NCI-H2227 (cell line): ENCODE measurements around the gene TMEM221.

ENCODE experiments used
- DNase-seq: peaks from one replicate; lab custom pipeline; 2025; ENCODE audit not compliant: unreplicated experiment; lab: John Stamatoyannopoulos, UW

Gene TMEM221

DNA sequence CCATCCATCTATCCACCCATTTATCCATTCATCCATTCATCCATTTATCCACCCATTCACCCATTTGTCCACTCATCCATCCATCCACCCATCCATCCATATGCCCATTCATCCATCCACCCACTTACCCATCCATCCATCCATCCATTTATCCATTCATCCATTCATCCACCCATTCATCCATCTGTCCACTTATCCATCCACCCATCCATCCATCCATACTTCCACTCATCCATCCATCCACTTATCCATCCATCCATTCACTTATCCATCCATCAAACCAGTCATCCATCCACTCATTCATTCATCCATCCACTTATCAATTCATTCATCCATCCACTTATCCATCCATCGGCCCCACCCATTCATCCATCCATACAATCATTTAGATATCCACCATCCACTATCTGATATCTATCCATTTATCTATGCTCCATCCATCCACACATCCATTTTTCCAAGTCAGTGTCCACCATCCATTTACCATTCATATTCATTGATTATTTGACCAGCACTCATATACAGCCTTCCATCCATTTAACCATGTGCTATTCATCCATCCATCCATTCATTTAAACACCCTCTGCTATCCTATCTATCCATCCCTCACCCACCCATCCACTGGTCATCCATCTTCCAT, 2.8 kb downstream of the TMEM221 start:
- no peak for DNase-seq

DNA sequence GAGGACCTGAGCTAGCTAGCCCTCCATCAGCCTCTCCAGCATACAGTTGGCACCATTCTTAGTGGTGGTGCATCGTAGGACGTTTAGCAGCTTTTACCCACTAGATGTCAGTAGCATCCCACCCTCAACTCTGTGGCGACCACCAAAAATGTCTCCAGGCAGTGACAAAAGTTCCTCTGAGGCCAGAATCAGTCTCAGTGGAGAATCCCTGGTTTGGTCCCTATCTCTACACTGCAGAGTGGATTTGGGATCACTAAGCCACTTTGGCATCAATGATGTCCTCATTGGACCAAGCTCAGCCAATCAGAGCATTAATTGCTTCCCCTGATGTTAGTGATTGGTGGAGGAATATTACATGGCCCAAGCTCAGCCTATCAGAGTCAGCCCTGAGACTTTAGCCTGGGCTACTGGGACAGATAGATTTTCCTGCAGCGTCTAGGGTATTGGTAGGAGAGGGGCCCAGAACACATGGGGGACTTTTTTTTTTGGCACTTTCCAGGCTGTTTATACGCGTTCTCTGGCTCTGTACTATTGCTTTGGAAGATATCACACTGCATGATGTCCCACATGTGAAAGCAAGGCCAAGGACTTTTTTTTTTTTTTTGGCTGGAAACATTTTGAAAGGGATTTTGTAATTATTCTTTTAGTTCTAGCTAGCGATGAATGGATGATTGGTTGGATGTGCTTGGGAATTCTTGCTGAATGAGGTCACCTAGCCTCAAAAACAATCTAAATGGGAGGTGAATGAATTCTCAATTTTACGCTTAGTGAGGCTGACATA, 7.0 kb downstream of the TMEM221 start:
- DNase-seq: no peak

DNA sequence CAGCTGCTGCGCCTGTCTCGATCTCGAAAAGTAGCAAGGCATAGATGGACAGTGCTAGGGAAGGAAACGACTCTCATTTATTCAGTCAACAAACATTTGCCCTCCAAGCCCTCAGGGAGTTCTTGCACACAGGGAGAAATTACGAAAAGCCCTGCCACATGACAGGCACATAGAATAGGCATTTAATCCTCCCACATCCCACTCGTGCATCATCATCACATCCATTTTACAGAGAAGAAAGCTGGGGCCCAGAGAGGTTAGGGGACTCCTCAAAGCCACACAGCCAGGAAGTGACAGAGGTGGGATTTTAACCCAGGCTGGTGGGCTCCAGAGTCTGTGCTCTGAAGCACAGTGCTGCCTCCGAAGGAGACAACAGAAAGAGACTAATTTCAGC, 11.6 kb downstream of the TMEM221 start:
- DNase-seq: no peak

DNA sequence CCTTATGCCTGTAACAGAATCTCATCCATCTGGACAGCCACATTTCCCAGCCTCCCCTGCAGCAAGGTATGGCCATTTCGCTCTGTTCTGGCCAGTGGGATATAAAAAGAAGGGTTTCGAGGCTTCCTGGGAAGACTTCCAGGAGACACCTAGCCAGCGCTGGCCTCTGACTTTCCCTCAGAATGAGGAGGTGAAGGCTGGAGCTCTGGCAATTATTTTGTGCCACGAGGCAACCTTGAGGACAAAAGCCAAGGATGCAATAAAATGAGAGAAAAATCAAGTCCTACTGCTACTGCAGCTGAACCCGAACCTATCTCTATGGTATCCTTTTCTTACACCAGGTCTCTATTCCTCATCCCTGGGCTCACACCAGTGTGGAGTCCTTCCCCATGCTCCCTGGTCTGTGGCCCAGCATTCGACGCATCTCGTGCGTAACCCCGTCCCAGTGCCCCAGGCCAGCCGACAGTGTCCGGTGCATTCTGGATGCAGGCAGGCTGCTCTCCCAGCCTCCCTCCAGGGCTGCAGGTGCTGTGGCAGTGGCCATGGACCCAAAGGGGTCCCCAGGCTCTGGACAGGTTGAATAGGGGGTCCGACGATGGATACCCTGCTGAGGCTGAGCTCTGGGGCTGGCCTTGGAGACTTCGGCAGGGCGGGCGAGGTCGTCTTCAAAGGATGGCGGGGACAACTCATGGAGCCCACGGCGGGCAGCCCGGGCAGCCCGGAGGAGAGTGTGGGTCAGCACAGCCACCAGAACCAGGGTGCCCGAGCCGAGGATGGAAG, 12.2 kb downstream of the TMEM221 start:
- no peak for DNase-seq

DNA sequence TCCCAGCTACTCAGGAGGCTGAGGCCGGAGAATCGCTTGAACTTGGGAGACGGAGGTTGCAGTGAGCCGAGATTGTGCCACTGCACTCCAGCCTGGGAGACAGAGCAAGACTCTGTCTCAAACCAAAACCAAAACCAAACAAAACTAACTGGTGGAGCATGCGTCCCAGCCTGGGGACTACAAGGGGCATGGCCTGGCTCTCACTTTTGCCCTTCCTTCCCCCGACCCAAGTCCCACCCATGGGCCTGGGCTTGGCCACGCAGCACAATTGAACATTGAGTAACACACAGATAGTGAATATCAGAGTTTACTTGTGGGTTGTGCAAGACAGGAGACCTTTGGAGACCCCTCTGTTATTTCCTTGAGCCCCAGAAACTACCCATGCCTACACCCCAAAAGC, 13.2 kb downstream of the TMEM221 start:
- DNase-seq: no peak

DNA sequence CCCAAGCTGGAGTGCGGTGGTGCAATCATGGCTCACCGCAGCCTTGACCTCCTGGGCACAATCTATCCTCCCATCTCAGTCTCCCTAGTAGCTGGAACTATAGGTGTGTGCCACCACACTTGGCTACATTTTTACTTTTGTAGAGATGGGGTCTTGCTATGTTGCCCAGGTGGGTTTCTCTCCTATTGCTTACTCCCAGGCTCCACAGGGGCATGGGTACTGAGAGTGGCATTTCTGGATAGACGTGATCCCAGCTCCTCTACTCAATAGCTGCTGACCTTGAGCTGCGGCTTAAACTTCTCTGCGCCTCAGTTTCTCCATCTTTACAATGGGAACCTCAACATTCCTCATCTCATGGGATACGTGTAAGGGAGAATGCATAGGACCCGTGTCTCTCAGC, 17.1 kb downstream of the TMEM221 start:
- DNase-seq: no peak

DNA sequence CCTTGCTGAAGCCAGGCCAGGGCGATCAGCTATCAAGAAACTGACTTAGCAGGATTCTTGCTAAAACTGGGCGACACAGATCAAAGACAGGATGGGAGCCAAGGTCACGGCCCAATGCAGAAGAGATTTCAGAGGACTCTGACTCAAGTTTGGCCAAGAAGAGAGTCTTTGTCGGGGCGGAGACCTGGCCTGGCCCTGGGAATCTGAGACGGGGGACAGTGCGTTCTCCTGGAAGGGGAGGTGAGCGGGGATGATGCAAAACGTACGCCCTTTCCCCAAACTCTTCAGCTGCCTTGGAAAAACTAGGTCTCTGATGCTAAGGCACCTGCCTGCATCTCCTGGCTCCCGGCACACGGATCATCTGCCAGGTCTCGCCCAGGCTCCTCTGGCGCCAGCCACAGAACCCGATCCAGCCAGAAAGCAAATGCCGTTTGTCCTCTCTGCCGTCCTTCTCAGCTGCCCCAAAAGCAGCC, 18.8 kb downstream of the TMEM221 start:
- DNase-seq: no peak

DNA sequence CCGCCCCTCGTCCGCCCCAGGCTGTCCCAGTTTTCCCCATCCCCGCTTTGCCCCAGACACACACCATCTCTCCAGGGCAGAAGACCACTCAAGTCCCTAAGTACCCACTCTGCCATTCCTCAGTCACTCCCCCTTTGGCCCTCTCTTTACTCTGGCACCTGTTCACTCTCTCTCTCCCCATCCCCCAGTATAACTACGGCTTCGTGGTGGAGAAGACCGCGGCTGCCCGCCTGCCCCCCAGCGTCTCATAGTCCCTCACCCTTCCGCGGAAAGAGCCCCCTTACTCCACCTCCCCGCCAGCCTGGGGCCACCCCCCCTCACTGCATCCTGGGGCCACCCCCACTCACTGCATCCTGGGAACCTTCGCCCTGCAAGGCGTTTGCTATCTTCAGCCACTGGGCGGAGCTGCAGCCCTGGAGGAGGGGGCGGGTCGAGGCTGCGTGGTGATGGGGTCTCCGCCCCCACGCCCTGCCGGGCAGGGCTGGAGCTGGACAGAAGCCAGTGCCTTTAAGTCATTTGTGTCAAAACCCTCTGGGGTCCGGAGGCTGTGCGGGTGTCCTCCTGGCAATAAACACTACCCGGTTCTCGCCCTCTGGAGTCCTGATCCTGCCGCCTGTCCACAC, 23.6 kb downstream of the TMEM221 start:
- peak; percentile 84 for DNase-seq

DNA sequence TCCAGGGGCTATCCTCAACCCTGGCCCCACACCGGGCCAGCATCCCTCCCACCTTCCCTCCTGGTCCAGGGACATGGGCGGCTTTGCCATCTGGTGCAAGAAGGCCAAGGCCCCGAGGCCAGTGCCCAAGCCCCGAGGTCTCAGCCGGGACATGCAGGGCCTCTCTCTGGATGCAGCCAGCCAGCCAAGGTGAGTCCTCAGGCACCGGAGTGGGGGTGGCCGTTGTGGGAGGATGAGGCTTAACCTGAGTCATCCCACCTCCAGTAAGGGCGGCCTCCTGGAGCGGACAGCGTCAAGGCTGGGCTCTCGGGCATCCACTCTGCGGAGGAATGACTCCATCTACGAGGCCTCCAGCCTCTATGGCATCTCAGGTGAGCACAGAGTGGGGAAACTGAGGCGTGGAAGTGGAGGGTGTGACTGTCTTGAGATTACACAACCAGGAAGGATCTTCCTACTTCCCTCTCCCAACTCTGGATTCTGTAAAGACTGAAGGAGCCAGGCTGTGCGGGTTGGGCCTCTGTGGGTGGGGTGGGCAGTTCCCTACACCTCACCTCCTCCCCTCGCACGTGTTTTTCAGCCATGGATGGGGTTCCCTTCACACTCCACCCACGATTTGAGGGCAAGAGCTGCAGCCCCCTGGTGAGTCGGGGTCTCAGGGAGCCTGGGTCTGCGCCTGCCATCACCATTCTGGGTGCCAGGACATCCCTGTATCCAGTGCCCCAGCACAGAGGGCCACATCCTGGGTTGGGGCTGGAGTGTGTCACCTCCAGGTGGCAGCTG, 24.8 kb downstream of the TMEM221 start:
- no peak for DNase-seq

DNA sequence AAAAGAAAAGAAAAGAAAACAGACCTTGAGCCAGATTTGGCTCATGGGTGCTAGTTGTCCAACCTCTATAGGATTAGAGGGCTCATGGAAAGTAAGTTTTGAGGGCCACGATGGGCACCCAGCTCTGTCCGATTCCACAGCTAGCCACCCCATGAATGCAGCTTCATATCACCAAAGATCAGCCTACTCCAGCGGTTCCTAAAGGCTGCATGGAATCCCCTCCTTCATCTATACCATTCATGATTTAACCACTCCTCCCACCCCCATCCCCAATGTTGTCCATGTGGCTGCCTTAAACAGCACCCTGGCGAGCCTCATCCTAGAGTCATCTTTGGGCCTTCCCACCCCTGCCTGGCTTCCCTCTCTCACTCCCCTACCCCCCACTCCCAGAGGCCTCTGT, 26.5 kb downstream of the TMEM221 start:
- DNase-seq: no peak

DNA sequence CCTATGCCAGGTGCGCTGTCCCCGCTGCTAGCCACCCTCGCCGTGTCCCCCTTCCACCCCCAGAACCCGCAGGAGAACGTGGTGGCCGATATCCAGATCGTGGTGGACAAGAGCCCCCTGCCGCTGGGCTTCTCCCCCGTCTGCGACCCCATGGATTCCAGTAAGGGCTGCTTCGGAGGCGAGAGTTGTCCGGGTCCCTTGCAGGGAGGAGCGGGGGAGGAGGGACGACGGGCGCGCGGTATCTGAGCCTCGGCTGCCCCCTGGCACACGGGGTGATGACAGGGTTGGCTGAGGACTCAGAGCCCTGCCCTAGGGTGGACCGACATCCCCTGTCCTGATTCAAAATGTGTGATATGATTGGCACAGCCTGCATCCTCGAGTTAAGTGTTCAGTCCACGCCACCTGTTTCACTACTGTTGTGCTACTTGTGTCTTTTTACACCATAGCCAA, 28.0 kb downstream of the TMEM221 start:
- DNase-seq: peak; percentile 39

DNA sequence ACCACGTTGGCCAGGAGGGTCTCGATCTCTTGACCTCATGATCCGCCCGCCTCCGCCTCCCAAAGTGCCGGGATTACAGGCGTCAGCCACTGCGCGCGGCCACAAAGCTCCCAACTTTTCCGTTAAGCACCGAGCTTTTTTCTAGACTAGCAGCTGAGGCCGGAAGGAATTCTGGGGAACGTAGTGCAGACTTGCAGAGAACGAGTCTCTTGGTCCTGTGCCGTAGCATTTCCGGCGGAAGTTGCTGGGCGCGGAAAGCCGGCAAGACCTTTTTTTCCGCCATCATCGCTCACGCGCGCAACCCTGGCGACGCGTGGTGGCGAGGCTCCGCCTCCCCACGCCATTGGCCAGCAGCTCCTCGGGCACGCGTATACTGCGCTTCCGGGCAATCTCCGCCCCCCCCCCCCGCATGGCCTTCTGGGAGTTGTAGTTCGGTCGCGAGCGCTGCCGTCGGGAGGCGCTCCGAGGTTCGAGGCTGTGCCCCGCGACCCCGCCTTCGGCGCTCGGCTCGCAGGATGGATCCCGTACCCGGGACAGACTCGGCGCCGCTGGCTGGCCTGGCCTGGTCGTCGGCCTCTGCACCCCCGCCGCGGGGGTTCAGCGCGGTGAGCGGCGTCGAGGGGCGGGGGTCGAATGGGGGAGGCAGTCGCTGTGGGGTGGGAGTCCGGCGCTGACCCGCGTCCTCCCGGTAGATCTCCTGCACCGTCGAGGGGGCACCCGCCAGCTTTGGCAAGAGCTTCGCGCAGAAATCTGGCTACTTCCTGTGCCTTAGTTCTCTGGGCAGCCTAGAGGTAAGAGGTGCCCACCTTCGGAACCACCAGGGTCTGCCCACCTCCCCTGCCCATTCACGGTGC, 28.6 kb downstream of the TMEM221 start, which contains the start of gene MVB12A:
Gene MVB12A, plus strand, starts transcription at position 427 of the 854 bp plus-strand sequence. Its CDS starts 89 bp downstream, at position 516.
- peak; percentile 97 for DNase-seq

DNA sequence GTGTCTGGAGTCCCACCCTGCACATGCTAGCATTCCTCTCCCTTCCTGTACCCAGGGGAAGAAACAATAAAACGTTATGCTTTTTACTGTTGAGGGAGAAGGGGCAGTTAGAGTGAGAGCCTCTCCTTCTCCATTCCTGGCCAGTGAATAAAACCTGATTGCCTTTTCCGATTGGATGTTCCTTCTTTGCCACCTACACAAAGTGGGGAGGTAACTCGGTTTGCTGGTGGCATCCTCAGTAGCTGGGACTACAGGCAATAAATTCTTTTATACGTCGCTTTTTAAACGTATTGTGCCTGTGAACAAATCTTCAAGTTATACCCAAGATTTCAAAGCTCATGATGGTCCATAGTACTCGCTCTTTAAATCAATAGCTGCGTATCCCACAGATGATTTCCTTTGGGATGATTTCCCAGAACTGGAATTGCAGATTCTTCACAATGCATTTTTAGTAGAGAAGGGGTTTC, 29.3 kb downstream of the TMEM221 start:
- DNase-seq: peak; percentile 30

DNA sequence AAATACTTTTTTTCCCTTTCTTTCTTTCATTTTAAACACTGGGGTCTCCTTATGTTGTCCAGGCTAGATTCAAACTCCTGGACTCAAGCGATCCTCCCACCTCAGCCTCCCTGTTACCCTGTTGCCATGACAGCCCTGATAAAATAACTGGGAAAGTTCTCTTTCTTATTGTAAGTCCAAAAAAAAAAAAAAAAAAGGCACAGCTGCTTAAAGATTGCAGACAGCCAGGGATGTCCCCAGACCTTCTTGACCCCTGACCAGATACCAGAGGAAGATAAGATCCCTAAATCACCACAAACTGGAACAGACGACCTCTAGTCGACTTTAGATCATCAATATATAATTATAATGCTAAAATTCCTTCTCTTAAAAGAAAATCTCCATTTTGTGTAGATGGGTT, 29.8 kb downstream of the TMEM221 start:
- no peak for DNase-seq

DNA sequence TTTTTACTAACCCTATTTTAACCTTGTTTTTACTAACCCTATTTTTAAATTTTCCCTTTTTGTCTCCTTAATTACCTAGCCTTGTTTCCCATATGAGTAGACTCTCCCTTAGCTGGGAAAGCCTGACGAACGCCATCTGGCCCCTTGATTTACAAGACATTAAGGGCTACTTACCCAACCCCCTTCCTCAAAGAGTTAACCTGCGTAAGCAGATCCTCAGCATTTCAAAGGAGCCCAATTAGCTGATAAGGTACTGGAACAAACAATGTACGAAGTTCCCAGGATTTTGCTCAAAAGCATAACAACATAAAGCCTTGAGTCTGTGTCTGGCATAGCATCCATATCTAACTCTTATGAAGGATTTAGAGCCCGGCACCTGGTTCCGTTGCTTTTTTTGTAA, 33.3 kb downstream of the TMEM221 start:
- DNase-seq: peak; percentile 9

DNA sequence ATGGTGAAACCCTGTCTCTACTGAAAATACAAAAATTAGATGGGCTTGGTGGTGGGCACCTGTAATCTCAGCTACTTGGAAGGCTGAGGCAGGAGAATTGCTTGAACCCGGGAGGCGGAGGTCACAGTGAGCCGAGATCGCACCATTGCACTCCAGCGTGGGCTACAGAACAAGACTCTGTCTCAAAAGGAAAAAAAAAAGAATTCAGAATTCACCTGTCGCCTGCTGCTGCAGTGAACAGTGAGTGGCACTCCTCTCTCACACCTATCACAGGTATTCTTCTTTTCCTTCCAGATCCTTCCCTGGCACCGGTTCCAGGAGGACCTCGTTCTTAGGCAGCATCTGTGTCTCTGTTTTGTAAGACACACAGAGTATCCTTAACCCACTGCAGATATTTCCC, 34.4 kb downstream of the TMEM221 start:
- no peak for DNase-seq

DNA sequence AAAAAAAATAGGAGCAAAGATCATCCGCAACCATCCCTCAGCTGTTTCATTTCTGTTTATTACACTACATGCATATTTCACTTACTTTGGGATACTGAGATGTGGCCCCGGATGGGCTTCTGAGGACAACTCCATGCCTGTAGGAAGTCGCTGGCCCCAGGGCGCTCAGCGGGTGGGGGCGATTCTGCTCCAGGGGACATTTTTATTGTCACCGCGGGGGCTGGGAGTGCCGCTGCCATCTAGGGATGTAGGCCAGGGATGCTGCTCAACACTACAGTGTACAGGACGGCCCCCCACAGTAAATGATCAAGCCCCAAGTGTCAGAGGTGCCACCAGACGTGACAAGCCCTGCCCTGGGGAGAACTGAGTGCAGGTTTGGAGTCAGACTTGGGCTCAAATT, 36.7 kb downstream of the TMEM221 start:
- DNase-seq: no peak

DNA sequence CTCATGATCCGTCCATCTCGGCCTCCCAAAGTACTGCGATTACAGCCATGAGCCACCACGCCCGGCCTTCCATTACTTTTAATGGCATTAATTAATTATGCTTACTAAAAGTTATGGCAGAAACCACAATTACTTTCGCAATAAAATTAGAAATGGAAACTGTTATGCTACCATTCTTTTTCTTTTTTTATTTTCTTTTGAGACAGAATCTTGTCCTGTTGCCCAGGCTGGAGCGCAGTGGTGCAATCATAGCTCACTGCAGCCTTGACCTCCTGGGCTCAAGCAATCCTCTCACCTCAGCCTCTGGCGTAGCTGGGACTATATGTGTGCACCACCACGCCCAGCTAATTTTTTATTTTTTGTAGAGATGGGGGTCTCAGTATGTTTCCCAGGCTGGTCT, 38.5 kb downstream of the TMEM221 start:
- DNase-seq: no peak

DNA sequence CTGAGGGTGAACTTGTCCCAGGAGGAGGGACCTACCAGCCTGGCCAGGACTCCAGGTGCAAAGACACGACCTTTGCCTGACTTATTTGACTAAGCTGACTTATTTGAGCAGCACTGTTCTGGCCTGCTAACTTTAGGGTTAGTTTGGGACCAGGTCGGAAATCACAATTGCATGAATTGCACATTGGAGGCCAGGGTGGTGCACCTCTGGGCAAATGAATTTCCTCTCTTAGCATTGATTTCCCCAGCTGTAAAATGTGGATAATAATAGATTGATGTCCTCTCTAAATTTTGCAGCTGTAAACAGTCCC, 41.6 kb downstream of the TMEM221 start:
- DNase-seq: no peak
